Placental epithelial cell (primary cell): Measurements from ENCODE around the gene UBL7. TPM values are rescaled to one million over a fixed set of nuclear protein-coding genes. Genes with fewer than 3 reads are reported as not detected.

Source experiments
- small RNA-seq: library from RNA; depleted of rRNA; stranded (forward); fragments of <200 nt; gene quantifications from one replicate; pipeline ENCODE3, GENCODE V24; 2012
- total RNA-seq: library from RNA; depleted of rRNA; stranded (reverse); fragments of >200 nt; gene quantifications from 2 replicates; pipeline ENCODE4 v1.2.3, GENCODE V29; 2012

UBL7 gene, protein sequence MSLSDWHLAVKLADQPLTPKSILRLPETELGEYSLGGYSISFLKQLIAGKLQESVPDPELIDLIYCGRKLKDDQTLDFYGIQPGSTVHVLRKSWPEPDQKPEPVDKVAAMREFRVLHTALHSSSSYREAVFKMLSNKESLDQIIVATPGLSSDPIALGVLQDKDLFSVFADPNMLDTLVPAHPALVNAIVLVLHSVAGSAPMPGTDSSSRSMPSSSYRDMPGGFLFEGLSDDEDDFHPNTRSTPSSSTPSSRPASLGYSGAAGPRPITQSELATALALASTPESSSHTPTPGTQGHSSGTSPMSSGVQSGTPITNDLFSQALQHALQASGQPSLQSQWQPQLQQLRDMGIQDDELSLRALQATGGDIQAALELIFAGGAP
- 31.4 and 57.7 TPM in 2 replicates for total RNA-seq

DNA sequence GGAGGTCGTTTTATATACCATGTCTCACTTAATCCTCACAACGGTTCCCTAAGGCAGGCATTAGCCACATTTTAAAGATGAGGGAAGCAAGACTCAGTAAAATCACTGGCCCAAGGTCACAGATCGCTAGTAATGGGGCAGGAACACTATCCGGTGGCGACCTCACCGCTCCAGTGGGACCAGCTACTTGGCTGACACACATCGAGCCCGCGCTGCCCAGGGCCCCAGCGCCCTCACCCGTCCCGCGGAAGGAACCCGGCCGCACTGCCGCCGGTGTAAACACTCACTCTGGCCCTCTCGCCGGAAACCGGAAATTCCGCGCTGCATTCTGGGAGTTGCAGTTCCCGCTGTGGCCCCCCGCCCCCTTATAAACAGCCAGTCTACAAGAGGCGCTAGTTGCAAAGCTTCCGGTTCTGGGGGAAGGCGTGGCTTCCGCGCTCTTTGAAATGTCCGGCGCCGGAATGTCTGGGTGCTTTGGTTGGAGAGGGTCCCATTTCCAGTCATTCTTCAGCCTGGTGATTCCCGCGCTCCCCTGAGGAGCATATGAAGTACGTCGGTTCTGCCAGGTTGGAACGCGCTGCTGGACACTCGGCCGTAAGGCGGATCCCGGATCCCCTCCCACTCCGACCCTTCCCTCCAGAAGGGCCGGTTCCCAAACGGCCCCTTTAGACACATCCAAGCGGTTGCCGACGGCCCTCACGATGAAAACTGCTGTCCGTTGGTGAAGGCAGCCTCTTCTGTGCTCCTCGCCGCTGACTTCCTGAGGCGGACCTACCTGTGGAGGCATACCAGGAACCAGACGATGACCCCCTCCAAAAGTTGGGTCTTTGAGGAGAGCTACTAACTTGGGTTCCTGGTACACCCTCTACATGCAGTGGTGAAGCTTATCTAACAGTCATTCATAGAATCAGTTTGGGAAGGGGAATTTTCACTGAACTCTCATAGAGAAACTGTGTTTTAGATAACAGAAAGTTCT is at the start of gene UBL7:
TSS of gene UBL7 (minus strand) at position 290 of the 976 bp plus-strand sequence. CDS start 2,293 bp downstream, outside the sequence.

DNA sequence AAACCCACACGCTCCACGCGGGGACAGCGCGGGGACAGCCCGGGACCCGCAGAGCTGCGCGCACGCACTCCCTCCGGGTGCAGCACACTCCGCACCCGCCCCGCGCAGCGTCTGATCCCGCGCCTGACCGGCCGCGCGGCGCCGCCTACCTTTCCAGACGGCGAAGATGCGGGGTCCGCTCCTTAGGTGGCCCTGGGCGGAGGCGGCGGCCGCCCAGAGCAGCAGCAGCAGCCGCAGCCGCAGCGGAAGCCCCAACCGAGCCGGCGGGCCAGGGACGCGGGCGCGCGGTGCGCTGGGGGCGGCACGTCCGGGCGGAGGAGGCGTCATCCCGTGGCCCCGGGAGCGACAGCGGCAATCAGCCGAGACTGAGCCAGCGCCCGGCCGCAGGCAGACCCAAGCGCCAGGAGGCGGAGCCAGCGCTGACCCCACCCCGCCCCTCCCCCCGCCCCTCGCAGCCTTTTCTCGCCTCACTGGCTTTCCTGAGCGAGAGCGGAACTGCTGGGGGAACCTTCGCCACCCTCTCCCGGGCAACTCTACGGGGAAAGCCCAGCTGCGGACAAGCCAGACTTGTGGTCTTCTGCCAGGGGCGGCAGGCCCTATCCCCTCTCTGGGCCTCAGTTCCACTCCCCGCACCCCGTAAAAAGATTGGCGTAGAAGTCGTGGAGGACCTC is 27.2 kb downstream of the UBL7 start, which contains the start of gene SEMA7A:
TSS of gene SEMA7A (minus strand) at position 367 of the 671 bp plus-strand sequence. CDS start at position 327, 40 bp downstream.

Small RNAs within 50 kb of the gene (small RNA-seq; reads per million reads assigned to genes)
- 0.23 reads per million for gene MIR6881
- not detected for gene RF00591

Other genes starting within 250 kb of the UBL7 start
- gene CCDC33, start 224.8 kb downstream of the UBL7 start, total RNA-seq = 0.54 and 1.6 TPM in 2 replicates
- gene CYP11A1, start 93.5 kb downstream of the UBL7 start, total RNA-seq = 0.33 and 1.6 TPM in 2 replicates
- gene SEMA7A, start 27.2 kb downstream of the UBL7 start, total RNA-seq = 37.7 and 177 TPM in 2 replicates
- 5.5 and 5.7 TPM in 2 replicates for gene ARID3B, start 80.1 kb upstream of the UBL7 start, total RNA-seq
- 75.8 and 88.2 TPM in 2 replicates for gene CLK3, start 154.7 kb upstream of the UBL7 start, total RNA-seq
- 10.6 and 14.0 TPM in 2 replicates for gene EDC3, start 234.9 kb upstream of the UBL7 start, total RNA-seq